Fibroblast of pulmonary artery (primary cell): ENCODE results near the gene ADAMTSL1.

Experiments
- DNase-seq: peaks from one replicate; pipeline ENCODE4 v3.0.0-alpha.2; 2010; ENCODE audit warnings: low read depth
- H3K4me3 ChIP-seq: replicated peaks from 2 replicates; pipeline ENCODE4 v1.5.1; 2011; ENCODE audit warnings: low read depth, mild to moderate bottlenecking, control low read depth, low read length, moderate library complexity
- CTCF ChIP-seq: IDR thresholded peaks from 2 replicates; pipeline ENCODE4 v1.5.1; 2011; ENCODE audit warnings: mild to moderate bottlenecking, control low read depth, low read length, inconsistent platforms; ENCODE audit errors: missing control alignments

Gene ADAMTSL1

GRCh38 chr9:18820566-18821095 lies 346.7 kb downstream of the ADAMTSL1 start:
- no peak for TF ChIP-seq CTCF
- DNase-seq, result no peak
- H3K4me3 ChIP-seq, result no peak overlapping the region

- no peak for TF ChIP-seq CTCF
- DNase-seq, result no peak
- H3K4me3 ChIP-seq, result no peak overlapping the region
Observed at GRCh38 chr9:18821788-18822187, 347.8 kb downstream of the ADAMTSL1 start.

- no peak for DNase-seq
- no peak for TF ChIP-seq CTCF
- H3K4me3 ChIP-seq, result no peak overlapping the region
Observed at GRCh38 chr9:18822850-18823249, 348.9 kb downstream of the ADAMTSL1 start.

GRCh38 chr9:18824095-18824666 lies 350.2 kb downstream of the ADAMTSL1 start:
- peak; percentile 37 for DNase-seq
- peak; percentile 46 for TF ChIP-seq CTCF
- H3K4me3 ChIP-seq, result no peak overlapping the region

GRCh38 chr9:18825656-18826170 lies 351.8 kb downstream of the ADAMTSL1 start:
- DNase-seq, result no peak
- H3K4me3 ChIP-seq, result no peak overlapping the region
- TF ChIP-seq CTCF, result no peak

GRCh38 chr9:18826248-18826647 lies 352.3 kb downstream of the ADAMTSL1 start:
- no peak overlapping the region for H3K4me3 ChIP-seq
- TF ChIP-seq CTCF, result no peak
- no peak for DNase-seq

GRCh38 chr9:18829066-18829465 lies 355.1 kb downstream of the ADAMTSL1 start:
- no peak overlapping the region for H3K4me3 ChIP-seq

More at GRCh38 chr9:18829066-18829465, 355.1 kb downstream of the ADAMTSL1 start:
- DNase-seq, result no peak
- TF ChIP-seq CTCF, result no peak
